HG03280 (cell line): ENCODE results near the gene NME8.
"Not testable (repeated sequence)": the region's sequence is repeated elsewhere in the genome, so short reads cannot be mapped to it uniquely, and the experiment has no call there.

Experiments
- ATAC-seq: cut with Tn5 transposase; IDR thresholded peaks from one replicate; pipeline ENCODE4 v1.9.1; 2021; ENCODE audit warnings: mild to moderate bottlenecking, moderate library complexity; ENCODE audit not compliant: unreplicated experiment

Gene NME8

GRCh38 chr7:37848297-37848696 is at the start of gene NME8:
NME8 (plus strand) TSS chr7:37848597; CDS start chr7:37850267, 1,670 bp downstream.
- no peak for ATAC-seq

- ATAC-seq: no peak
Observed at GRCh38 chr7:37806152-37806551, 42.2 kb upstream of the NME8 start.

- ATAC-seq: not testable (repeated sequence)
Observed at GRCh38 chr7:37812161-37812580, 36.2 kb upstream of the NME8 start.

GRCh38 chr7:37815671-37816371 is 32.6 kb upstream of the NME8 start:
- peak; percentile 74 for ATAC-seq

- ATAC-seq: no peak
Observed at GRCh38 chr7:37816922-37817590, 31.3 kb upstream of the NME8 start.

GRCh38 chr7:37817591-37817960 is 30.8 kb upstream of the NME8 start:
- ATAC-seq: no peak

GRCh38 chr7:37817996-37818720 is 30.2 kb upstream of the NME8 start:
- ATAC-seq: no peak

- ATAC-seq: peak; percentile 81
Observed at GRCh38 chr7:37820708-37821468, 27.5 kb upstream of the NME8 start.

- ATAC-seq: no peak
Observed at GRCh38 chr7:37822946-37823345, 25.5 kb upstream of the NME8 start.

GRCh38 chr7:37823557-37823956 is 24.8 kb upstream of the NME8 start:
- no peak for ATAC-seq

- ATAC-seq: no peak
Observed at GRCh38 chr7:37825038-37825437, 23.4 kb upstream of the NME8 start.

GRCh38 chr7:37826825-37827224 is 21.6 kb upstream of the NME8 start:
- no peak for ATAC-seq

- no peak for ATAC-seq
Observed at GRCh38 chr7:37831244-37831643, 17.2 kb upstream of the NME8 start.

- peak; percentile 68 for ATAC-seq
Observed at GRCh38 chr7:37832194-37832593, 16.2 kb upstream of the NME8 start.

GRCh38 chr7:37833107-37833817 is 15.1 kb upstream of the NME8 start:
- ATAC-seq: peak; percentile 57

GRCh38 chr7:37833818-37834146 is 14.6 kb upstream of the NME8 start:
- ATAC-seq: no peak

- no peak for ATAC-seq
Observed at GRCh38 chr7:37853468-37853867, 5.1 kb downstream of the NME8 start.

GRCh38 chr7:37882086-37882485 is 33.7 kb downstream of the NME8 start:
- no peak for ATAC-seq

GRCh38 chr7:37893359-37893758 is 45.0 kb downstream of the NME8 start:
- ATAC-seq: no peak

GRCh38 chr7:37894671-37895070 is 46.3 kb downstream of the NME8 start:
- no peak for ATAC-seq
